Measurements from ENCODE around the gene BMPR1A.

Gene BMPR1A

DNA sequence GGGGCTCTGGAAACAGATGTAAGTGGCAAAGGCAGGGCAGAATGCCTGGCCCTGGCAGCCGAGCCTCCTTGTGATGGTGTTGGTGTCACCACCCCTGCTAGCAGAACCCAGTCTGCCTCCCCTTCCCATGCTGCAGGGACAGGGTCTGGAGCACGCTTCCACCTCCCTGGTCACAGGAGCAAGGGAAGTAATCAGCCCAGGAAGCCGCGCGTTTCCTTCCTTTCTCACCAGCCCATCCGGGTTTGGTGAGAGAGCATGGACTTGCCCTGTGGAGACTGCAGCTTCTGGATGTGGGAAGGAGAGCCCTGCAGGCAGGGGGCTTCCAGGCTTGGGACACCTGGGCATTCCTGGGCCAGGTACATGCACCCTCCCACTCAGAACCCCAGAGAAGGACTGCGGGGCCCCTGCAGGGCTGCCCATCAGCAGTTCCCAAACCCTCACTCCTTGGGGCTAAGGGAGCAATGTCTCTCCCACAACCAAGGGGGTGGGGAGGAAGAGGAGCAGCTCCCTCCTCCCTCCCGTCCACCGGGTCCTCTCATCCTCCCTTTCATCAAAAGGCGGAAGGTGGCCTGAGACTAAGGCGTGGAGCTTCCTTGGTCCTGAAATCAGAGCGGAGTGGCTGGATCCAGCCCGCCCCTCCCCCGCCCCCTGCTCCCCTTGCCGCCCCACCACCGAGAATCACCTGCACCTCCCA lies 199.2 kb downstream of the BMPR1A start:
- Mint-ChIP-seq H3K27ac (no peak overlapping the region), H3K27me3 (peaks cover 0 to 5% of the 10 kb centered on the region in 2 donors), H3K4me3 (no peak overlapping the region), H3K9me3 (peaks cover 2 to 8% of the 10 kb centered on the region in 2 donors), H3K4me1 (ENCODE audit: low read depth in 2 of 2) (peaks cover under 1 to 5% of the 10 kb centered on the region in 2 donors), H3K36me3 (ENCODE audit: insufficient read depth) (no peaks in the 10 kb centered on the region)
- DNase-seq, result no peak
- ATAC-seq (replicated peaks), result no peak

DNA sequence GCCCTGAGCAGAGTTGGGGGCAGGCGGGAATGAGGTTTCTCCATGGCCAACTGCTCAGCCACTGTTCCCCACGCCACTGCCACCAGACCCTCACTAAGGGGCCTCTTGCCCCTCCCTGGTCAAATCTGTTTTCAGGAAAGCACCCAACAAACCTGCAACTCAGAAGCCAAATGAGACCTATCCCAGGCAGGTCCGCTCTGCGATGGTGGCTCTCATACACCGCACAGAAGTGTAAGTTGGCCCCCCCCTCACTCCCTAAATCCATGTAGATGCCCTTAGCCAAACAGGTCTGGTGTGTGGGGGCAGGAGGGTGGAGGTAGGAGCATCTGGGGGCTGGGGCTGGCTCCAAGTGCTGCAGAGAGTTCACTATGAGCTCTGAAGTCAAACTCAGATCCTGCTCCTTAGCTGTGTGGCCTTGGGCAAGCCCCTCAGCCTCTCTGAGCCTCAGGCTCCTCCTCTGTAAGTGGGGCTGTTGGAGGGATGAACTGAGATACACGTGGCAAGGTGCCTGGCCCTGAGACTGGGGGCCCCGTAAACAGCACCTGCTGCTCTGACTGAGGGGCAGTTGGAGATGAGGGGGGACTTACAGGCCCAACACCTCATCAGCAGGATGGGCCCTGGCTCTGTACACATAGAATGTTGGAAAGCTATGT lies 199.9 kb downstream of the BMPR1A start:
- Mint-ChIP-seq H3K4me3 (no peak overlapping the region), H3K27ac (no peak overlapping the region), H3K36me3 (ENCODE audit: insufficient read depth) (no peaks in the 10 kb centered on the region), H3K9me3 (peaks cover 2 to 8% of the 10 kb centered on the region in 2 donors), H3K27me3 (peaks cover 0 to 10% of the 10 kb centered on the region in 2 donors), H3K4me1 (ENCODE audit: low read depth in 2 of 2) (peaks cover 0 to 6% of the 10 kb centered on the region in 2 donors)
- DNase-seq, result no peak
- no peak for ATAC-seq (replicated peaks)

DNA sequence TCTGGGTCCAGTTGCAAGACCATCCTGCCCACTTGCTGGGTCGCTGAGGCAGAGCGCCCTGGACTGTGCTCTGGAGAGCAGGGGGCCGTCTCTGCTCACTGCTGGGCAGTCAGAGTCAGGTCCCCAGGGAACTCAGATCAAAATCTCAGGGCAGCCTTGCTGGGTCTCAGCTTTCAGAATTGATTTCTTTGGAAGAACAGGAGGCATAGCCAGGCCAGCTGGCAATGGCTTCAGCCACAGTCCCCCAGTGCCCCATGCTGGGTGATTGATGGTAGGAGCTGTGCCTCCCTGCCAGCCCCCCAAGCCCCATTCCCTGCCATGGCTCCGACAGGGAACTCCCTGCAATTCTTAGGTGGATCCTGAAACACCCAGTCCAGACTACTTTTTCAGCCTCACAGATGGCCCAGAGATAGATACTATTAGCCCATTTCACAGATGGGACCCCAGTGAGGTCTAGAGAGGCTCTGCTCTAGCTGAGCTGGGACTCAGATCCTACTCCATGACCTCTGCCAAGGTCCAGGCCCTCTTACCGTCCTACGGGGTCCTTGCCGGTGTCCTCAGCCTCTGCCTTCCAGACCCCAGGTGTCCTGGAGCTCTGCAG lies 200.5 kb downstream of the BMPR1A start:
- Mint-ChIP-seq H3K4me3 (no peak overlapping the region), H3K4me1 (ENCODE audit: low read depth in 2 of 2) (peaks cover 0 to 6% of the 10 kb centered on the region in 2 donors), H3K9me3 (peaks cover 1 to 5% of the 10 kb centered on the region in 2 donors), H3K27me3 (peaks cover 0 to 16% of the 10 kb centered on the region in 2 donors), H3K27ac (peak overlapping the region in 1 of 2 donors; percentile 52), H3K36me3 (ENCODE audit: insufficient read depth) (no peaks in the 10 kb centered on the region)
- DNase-seq (no peak), ATAC-seq (replicated peaks) (no peak)

DNA sequence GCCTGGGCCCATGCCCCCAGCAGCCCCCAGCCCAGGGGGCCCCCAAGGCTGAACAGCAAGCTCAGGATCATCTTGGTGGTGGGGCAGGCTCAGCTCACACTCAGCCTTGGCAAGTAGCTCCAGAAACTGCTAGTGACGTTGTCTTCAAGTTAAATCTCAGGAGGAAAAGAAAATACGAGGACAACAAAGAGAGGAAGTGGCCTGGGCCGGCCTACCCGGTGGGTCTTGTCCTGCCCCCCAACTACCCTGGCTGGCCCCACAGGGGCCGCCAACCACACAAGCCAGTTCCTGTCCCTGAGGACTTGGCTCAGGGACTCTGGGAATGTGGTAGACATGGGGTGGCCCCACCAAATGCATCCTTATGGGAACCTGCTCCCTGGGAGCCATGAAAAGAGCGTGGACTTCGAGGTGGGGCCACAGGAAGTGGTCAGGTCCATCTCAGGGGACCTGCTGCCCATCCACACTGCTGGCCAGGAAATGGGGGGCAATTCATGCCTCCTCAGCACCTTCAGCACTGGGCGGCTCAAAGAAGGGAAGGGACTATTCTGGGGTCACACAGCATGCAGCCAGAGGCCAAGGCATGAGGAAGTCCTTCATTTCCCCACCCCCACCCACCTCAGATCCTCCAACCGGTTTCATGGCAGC lies 201.2 kb downstream of the BMPR1A start, which contains the start of gene MMRN2:
TSS of gene MMRN2 (minus strand) at position 145 of the 645 bp plus-strand sequence. CDS start at position 71, 74 bp downstream.
- no peak for DNase-seq
- peaks cover 0 to 17% of the 10 kb centered on the region in 2 donors for H3K27me3 Mint-ChIP-seq
- peak within 1 kb of the TSS in 1 of 2 donors; percentile 52 for H3K27ac Mint-ChIP-seq
- ATAC-seq (replicated peaks), result no peak
- H3K9me3 Mint-ChIP-seq, result no peaks in the 10 kb centered on the region
- H3K4me1 Mint-ChIP-seq (ENCODE audit: low read depth in 2 of 2), result peaks cover 0 to 6% of the 10 kb centered on the region in 2 donors
- no peaks in the 10 kb centered on the region for H3K36me3 Mint-ChIP-seq (ENCODE audit: insufficient read depth)
- H3K4me3 Mint-ChIP-seq, result no peak within 1 kb of the TSS

DNA sequence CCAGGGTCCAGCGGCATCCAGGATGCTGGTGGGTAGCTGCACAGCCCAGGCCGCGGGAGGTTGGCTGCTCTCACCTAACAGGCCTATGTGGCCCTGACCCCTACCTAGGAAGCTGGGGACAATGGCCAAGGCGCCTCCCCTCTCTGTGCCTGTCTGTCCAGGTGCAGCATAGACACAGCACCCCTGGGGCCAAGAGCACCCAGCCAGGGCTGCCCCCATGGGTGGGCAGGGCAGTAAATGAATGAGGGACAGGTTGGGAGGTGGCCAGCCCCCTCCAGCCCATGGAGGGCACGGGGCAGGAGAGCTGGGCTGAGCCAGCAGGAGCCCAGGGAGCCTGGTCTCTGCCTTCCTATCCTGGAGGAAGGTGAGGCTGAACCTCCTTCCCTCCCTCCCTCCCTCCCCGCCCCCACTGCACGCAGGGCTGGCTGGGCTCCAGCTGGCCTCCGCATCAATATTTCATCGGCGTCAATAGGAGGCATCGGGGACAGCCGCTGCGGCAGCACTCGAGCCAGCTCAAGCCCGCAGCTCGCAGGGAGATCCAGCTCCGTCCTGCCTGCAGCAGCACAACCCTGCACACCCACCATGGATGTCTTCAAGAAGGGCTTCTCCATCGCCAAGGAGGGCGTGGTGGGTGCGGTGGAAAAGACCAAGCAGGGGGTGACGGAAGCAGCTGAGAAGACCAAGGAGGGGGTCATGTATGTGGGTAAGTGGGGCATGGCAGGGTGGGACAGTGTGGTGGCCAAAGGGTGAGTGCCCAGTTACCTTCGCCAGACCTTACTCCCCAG lies 201.9 kb downstream of the BMPR1A start, which contains the start of gene SNCG:
TSS of gene SNCG (plus strand) at position 484 of the 785 bp plus-strand sequence. CDS start at position 583, 99 bp downstream.
- H3K27me3 Mint-ChIP-seq, result peaks cover 0 to 17% of the 10 kb centered on the region in 2 donors
- H3K36me3 Mint-ChIP-seq (ENCODE audit: insufficient read depth), result no peaks in the 10 kb centered on the region
- no peak within 1 kb of the TSS for H3K4me3 Mint-ChIP-seq
- no peaks in the 10 kb centered on the region for H3K9me3 Mint-ChIP-seq
- H3K27ac Mint-ChIP-seq, result peak within 1 kb of the TSS in 1 of 2 donors; percentile 52
- peaks cover 0 to 6% of the 10 kb centered on the region in 2 donors for H3K4me1 Mint-ChIP-seq (ENCODE audit: low read depth in 2 of 2)
- DNase-seq, result no peak
- ATAC-seq (replicated peaks), result no peak

DNA sequence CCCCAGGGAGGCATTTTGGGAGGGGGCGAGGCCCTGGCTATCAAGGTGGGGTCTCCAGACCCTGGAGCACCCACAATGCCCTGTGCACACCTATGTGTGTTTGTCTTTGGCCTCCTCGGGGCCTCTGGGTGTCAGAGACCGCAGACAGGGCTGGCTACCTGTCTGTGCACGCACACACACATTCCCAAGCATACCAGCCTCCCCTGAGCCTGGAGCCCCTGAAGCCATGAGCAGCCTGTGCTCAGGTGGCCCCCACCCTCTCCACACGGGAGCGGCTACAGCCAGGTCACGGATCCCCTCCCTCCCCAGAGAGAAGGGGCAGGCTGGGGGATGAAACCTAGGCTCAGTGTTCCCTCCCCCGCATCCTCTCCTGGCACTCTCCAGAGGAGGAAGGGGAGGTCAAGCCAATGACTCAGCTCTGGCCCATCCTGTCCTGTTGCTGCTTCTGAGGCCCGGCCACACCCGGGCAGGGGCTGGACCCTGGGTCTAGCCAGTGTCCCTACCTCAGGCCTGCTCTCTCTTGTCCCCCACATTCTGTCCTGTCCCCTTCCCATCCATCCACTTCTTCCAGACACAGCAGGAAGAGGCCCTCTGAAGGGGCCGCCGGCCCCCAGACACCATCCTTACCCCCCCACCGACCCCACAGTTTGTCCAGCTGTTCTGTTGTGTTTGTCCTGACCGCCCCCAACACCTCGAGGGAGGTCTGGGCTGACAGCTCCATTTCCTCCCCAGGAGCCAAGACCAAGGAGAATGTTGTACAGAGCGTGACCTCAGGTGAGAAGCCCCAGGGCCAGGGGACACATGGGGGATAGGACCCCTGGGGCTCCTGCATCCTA lies 202.7 kb downstream of the BMPR1A start:
- ATAC-seq (replicated peaks) (no peak), DNase-seq (no peak)
- no peaks in the 10 kb centered on the region for H3K36me3 Mint-ChIP-seq (ENCODE audit: insufficient read depth)
- no peak overlapping the region for H3K4me3 Mint-ChIP-seq
- peaks cover 0 to 6% of the 10 kb centered on the region in 2 donors for H3K4me1 Mint-ChIP-seq (ENCODE audit: low read depth in 2 of 2)
- H3K9me3 Mint-ChIP-seq, result no peaks in the 10 kb centered on the region
- H3K27me3 Mint-ChIP-seq, result peaks cover 0 to 17% of the 10 kb centered on the region in 2 donors
- H3K27ac Mint-ChIP-seq, result no peak overlapping the region

DNA sequence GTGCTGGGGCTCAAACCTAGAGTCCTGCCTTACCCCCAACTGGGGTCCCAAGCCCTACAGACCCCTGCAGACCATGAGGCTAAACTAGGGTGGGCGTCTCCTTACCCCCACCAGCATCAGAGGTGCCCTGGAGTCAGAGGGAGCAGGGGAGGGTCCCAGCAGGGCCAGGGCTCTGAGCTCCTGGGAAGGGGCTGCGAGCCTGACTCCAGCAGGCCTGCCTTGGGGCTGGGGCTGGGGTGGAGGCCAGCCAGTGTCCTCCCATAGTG lies 203.3 kb downstream of the BMPR1A start:
- Mint-ChIP-seq H3K9me3 (no peaks in the 10 kb centered on the region), H3K27ac (no peak overlapping the region), H3K4me3 (no peak overlapping the region), H3K36me3 (ENCODE audit: insufficient read depth) (no peaks in the 10 kb centered on the region), H3K4me1 (ENCODE audit: low read depth in 2 of 2) (peaks cover 0 to 6% of the 10 kb centered on the region in 2 donors), H3K27me3 (peaks cover 0 to 17% of the 10 kb centered on the region in 2 donors)
- DNase-seq (no peak), ATAC-seq (replicated peaks) (no peak)

DNA sequence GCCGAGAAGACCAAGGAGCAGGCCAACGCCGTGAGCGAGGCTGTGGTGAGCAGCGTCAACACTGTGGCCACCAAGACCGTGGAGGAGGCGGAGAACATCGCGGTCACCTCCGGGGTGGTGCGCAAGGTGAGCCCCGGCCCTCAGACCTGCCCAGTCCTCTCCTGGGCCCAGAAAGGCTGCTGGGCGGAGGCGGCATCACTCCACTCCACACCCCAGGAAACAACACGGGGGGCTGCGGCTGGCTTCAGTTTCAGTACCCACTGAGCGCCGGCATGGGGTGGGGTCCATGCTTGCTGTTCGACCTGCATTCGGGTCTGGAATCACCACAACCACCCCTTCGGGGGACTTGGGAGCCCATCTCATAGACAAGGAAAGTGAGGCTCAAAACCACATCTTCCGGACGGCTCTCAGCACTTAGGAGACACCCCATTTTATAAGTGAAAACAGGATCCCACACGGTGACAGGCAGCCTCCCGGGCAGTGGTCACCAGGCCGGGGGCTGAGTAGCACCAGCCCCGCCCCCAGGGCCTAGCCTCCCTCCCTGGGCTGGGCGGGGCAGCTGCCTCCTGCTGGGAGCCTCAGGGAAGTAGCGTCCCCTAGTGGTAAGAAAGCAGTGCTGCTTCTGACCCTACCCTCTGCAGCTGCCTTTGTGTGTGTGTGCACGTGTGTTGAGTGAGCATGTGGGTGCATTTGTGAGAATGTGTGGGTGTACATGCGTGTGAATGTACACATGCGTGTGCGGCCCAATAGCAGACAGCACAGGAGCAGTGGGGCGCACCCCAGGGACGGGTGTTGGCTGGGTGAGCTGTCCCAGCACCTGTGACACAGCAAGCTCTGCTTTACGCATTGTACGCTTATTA lies 203.8 kb downstream of the BMPR1A start:
- H3K4me1 Mint-ChIP-seq (ENCODE audit: low read depth in 2 of 2), result peaks cover 0 to 6% of the 10 kb centered on the region in 2 donors
- H3K4me3 Mint-ChIP-seq, result no peak overlapping the region
- no peak overlapping the region for H3K27ac Mint-ChIP-seq
- peaks cover 0 to 17% of the 10 kb centered on the region in 2 donors for H3K27me3 Mint-ChIP-seq
- no peaks in the 10 kb centered on the region for H3K36me3 Mint-ChIP-seq (ENCODE audit: insufficient read depth)
- DNase-seq (no peak), ATAC-seq (replicated peaks) (peak; percentile 87)
- no peaks in the 10 kb centered on the region for H3K9me3 Mint-ChIP-seq

DNA sequence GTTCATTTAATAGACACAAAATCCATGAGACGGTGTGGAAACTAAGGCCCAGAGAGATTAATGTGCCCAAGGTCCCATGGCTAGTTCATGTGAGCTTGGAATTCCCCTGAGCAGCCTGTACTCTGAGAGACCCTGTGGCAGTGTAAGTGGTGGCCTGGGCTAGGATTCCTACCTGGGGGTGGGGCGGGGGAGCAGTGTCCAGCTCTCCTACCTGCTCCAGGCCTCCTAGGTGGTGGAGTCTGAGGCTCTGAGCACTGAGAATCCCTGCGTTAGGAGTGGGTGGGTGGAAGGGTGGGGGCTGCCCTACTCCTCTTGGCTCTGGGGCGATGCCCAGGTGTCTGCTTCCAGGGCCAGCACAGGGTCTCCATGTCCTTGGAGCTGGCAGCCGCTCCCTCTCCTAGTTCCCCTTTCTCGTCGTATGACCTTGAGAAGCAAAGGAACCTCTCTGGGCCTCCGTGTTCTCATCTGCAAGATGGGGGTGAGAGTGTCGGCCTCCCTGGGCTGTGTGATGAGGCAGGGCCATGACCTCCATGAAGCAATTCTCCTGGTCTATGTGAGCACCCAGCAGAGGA lies 204.5 kb downstream of the BMPR1A start:
- Mint-ChIP-seq H3K27me3 (peaks cover 0 to 17% of the 10 kb centered on the region in 2 donors), H3K27ac (no peak overlapping the region)
- no peak for ATAC-seq (replicated peaks)

DNA sequence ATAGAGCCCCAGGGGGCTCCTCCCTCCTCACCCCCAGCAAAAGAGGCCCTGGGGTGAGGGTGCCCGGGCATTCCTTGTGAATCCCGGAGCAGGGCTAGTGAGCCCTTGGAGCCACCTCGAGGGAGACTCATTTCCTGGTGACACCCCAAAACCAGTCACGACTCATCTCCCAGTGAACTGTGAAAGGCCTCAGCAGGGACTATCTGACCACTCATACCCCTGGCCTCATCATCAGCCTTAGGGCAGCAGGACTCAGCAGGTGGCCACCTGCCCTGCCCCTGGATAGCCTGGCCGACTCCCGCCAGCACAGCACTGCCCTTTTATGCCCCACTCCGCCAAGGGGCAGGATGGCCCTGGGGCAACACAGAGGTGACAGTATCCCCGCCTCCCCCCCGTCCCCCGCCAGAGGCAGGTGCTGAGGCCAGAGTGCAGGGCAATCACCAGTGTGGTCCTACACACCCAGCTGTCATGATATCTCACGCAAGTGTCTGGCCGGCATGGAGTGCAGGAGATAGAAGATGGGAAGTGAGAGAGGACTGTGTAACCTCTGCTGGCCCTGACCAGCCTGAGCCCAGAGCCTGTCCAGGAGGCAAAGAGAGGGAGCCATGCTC lies 205.2 kb downstream of the BMPR1A start:
- no peak for DNase-seq
- Mint-ChIP-seq H3K27me3 (peaks cover 0 to 17% of the 10 kb centered on the region in 2 donors), H3K4me1 (ENCODE audit: low read depth in 2 of 2) (peaks cover 6 to 13% of the 10 kb centered on the region in 2 donors), H3K9me3 (no peaks in the 10 kb centered on the region), H3K27ac (no peak overlapping the region), H3K4me3 (no peak overlapping the region), H3K36me3 (ENCODE audit: insufficient read depth) (no peaks in the 10 kb centered on the region)
- ATAC-seq (replicated peaks), result no peak

More for the DNA sequence above, 204.5 kb downstream of the BMPR1A start:
- Mint-ChIP-seq H3K4me3 (no peak overlapping the region), H3K4me1 (ENCODE audit: low read depth in 2 of 2) (peaks cover 0 to 7% of the 10 kb centered on the region in 2 donors), H3K9me3 (no peaks in the 10 kb centered on the region), H3K36me3 (ENCODE audit: insufficient read depth) (no peaks in the 10 kb centered on the region)
- no peak for DNase-seq

All from effector memory CD8-positive, alpha-beta T cell (primary cell).